ENCODE measurements around the gene RNF175.
"Not testable (repeated sequence)": the region's sequence is repeated elsewhere in the genome, so short reads cannot be mapped to it uniquely, and the experiment has no call there.

The RNF175 gene

GRCh38 chr4:153684971-153685371 is 74.9 kb downstream of the RNF175 start:
- H3K9ac ChIP-seq (ENCODE audit: low read length): peak overlapping the region; percentile 62
- peaks cover 19% of the 10 kb centered on the region for H3K27me3 ChIP-seq (ENCODE audit: control insufficient read depth, insufficient read depth, low read length)
- H3K9me3 ChIP-seq (ENCODE audit: control insufficient read depth, low read length): no peaks in the 10 kb centered on the region
- no peaks in the 10 kb centered on the region for H3K4me1 ChIP-seq (ENCODE audit: control insufficient read depth, insufficient read depth, low read length)
- H3K4me3 ChIP-seq (ENCODE audit: low read length): peak overlapping the region; percentile 74
- H3K36me3 ChIP-seq (ENCODE audit: control insufficient read depth, insufficient read depth, low read length): no peaks in the 10 kb centered on the region

- Histone ChIP-seq H3K27me3 (ENCODE audit: control insufficient read depth, insufficient read depth, low read length) (peaks cover 19% of the 10 kb centered on the region), H3K9me3 (ENCODE audit: control insufficient read depth, low read length) (no peaks in the 10 kb centered on the region), H3K9ac (ENCODE audit: low read length) (peak within 1 kb of the TSS; percentile 62), H3K4me1 (ENCODE audit: control insufficient read depth, insufficient read depth, low read length) (no peaks in the 10 kb centered on the region), H3K36me3 (ENCODE audit: control insufficient read depth, insufficient read depth, low read length) (no peaks in the 10 kb centered on the region), H3K4me3 (ENCODE audit: low read length) (peak within 1 kb of the TSS; percentile 74)
These were observed 75.4 kb downstream of the RNF175 start, which contains the start of gene TLR2 for GRCh38 chr4:153684182-153684970. Gene TLR2, plus strand, starts transcription at chr4:153684280. Its CDS starts 18,628 bp downstream, at chr4:153702908.

- Histone ChIP-seq H3K36me3 (ENCODE audit: control insufficient read depth, insufficient read depth, low read length) (no peaks in the 10 kb centered on the region), H3K27me3 (ENCODE audit: control insufficient read depth, insufficient read depth, low read length) (peaks cover 19% of the 10 kb centered on the region), H3K9me3 (ENCODE audit: control insufficient read depth, low read length) (no peaks in the 10 kb centered on the region), H3K4me3 (ENCODE audit: low read length) (no peak overlapping the region), H3K4me1 (ENCODE audit: control insufficient read depth, insufficient read depth, low read length) (no peaks in the 10 kb centered on the region), H3K9ac (ENCODE audit: low read length) (peak overlapping the region; percentile 62)
These were observed 76.1 kb downstream of the RNF175 start for GRCh38 chr4:153683763-153684181.

- Histone ChIP-seq H3K9ac (ENCODE audit: low read length) (no peak overlapping the region), H3K27me3 (ENCODE audit: control insufficient read depth, insufficient read depth, low read length) (peaks cover 10% of the 10 kb centered on the region), H3K36me3 (ENCODE audit: control insufficient read depth, insufficient read depth, low read length) (no peaks in the 10 kb centered on the region), H3K9me3 (ENCODE audit: control insufficient read depth, low read length) (no peaks in the 10 kb centered on the region), H3K4me1 (ENCODE audit: control insufficient read depth, insufficient read depth, low read length) (no peaks in the 10 kb centered on the region), H3K4me3 (ENCODE audit: low read length) (no peak overlapping the region)
These were observed 80.3 kb downstream of the RNF175 start for GRCh38 chr4:153679486-153679885.

- Histone ChIP-seq H3K9me3 (ENCODE audit: control insufficient read depth, low read length) (no peaks in the 10 kb centered on the region), H3K4me1 (ENCODE audit: control insufficient read depth, insufficient read depth, low read length) (no peaks in the 10 kb centered on the region), H3K9ac (ENCODE audit: low read length) (no peak overlapping the region), H3K4me3 (ENCODE audit: low read length) (no peak overlapping the region), H3K27me3 (ENCODE audit: control insufficient read depth, insufficient read depth, low read length) (no peaks in the 10 kb centered on the region), H3K36me3 (ENCODE audit: control insufficient read depth, insufficient read depth, low read length) (no peaks in the 10 kb centered on the region)
These were observed 82.8 kb downstream of the RNF175 start for GRCh38 chr4:153676984-153677383.

- no peaks in the 10 kb centered on the region for H3K9me3 ChIP-seq (ENCODE audit: control insufficient read depth, low read length)
- no peak overlapping the region for H3K9ac ChIP-seq (ENCODE audit: low read length)
- H3K27me3 ChIP-seq (ENCODE audit: control insufficient read depth, insufficient read depth, low read length): no peaks in the 10 kb centered on the region
- H3K36me3 ChIP-seq (ENCODE audit: control insufficient read depth, insufficient read depth, low read length): no peaks in the 10 kb centered on the region
- H3K4me3 ChIP-seq (ENCODE audit: low read length): no peak overlapping the region
- no peaks in the 10 kb centered on the region for H3K4me1 ChIP-seq (ENCODE audit: control insufficient read depth, insufficient read depth, low read length)
These were observed 83.3 kb downstream of the RNF175 start for GRCh38 chr4:153676486-153676885.

- Histone ChIP-seq H3K9me3 (ENCODE audit: control insufficient read depth, low read length) (no peaks in the 10 kb centered on the region), H3K4me3 (ENCODE audit: low read length) (no peak overlapping the region), H3K9ac (ENCODE audit: low read length) (no peak overlapping the region), H3K4me1 (ENCODE audit: control insufficient read depth, insufficient read depth, low read length) (no peaks in the 10 kb centered on the region), H3K27me3 (ENCODE audit: control insufficient read depth, insufficient read depth, low read length) (no peaks in the 10 kb centered on the region), H3K36me3 (ENCODE audit: control insufficient read depth, insufficient read depth, low read length) (no peaks in the 10 kb centered on the region)
These were observed 90.0 kb downstream of the RNF175 start for GRCh38 chr4:153669838-153670237.

GRCh38 chr4:153668647-153669046 is 91.2 kb downstream of the RNF175 start:
- Histone ChIP-seq H3K9me3 (ENCODE audit: control insufficient read depth, low read length) (no peaks in the 10 kb centered on the region), H3K4me1 (ENCODE audit: control insufficient read depth, insufficient read depth, low read length) (no peaks in the 10 kb centered on the region), H3K9ac (ENCODE audit: low read length) (no peak overlapping the region), H3K4me3 (ENCODE audit: low read length) (no peak overlapping the region), H3K36me3 (ENCODE audit: control insufficient read depth, insufficient read depth, low read length) (no peaks in the 10 kb centered on the region), H3K27me3 (ENCODE audit: control insufficient read depth, insufficient read depth, low read length) (no peaks in the 10 kb centered on the region)

GRCh38 chr4:153666505-153666904 is 93.3 kb downstream of the RNF175 start:
- H3K9ac ChIP-seq (ENCODE audit: low read length); H3K27me3 ChIP-seq (ENCODE audit: control insufficient read depth, insufficient read depth, low read length); H3K9me3 ChIP-seq (ENCODE audit: control insufficient read depth, low read length); H3K4me1 ChIP-seq (ENCODE audit: control insufficient read depth, insufficient read depth, low read length); H3K36me3 ChIP-seq (ENCODE audit: control insufficient read depth, insufficient read depth, low read length); H3K4me3 ChIP-seq (ENCODE audit: low read length): not testable (repeated sequence)

- Histone ChIP-seq H3K4me1 (ENCODE audit: control insufficient read depth, insufficient read depth, low read length) (no peaks in the 10 kb centered on the region), H3K9me3 (ENCODE audit: control insufficient read depth, low read length) (no peaks in the 10 kb centered on the region), H3K4me3 (ENCODE audit: low read length) (no peak overlapping the region), H3K9ac (ENCODE audit: low read length) (no peak overlapping the region), H3K27me3 (ENCODE audit: control insufficient read depth, insufficient read depth, low read length) (no peaks in the 10 kb centered on the region), H3K36me3 (ENCODE audit: control insufficient read depth, insufficient read depth, low read length) (no peaks in the 10 kb centered on the region)
These were observed 96.2 kb downstream of the RNF175 start for GRCh38 chr4:153663667-153664066.

- no peak overlapping the region for H3K9ac ChIP-seq (ENCODE audit: low read length)
- no peaks in the 10 kb centered on the region for H3K36me3 ChIP-seq (ENCODE audit: control insufficient read depth, insufficient read depth, low read length)
- H3K4me3 ChIP-seq (ENCODE audit: low read length): no peak overlapping the region
- no peaks in the 10 kb centered on the region for H3K27me3 ChIP-seq (ENCODE audit: control insufficient read depth, insufficient read depth, low read length)
- no peaks in the 10 kb centered on the region for H3K9me3 ChIP-seq (ENCODE audit: control insufficient read depth, low read length)
- no peaks in the 10 kb centered on the region for H3K4me1 ChIP-seq (ENCODE audit: control insufficient read depth, insufficient read depth, low read length)
These were observed 97.9 kb downstream of the RNF175 start for GRCh38 chr4:153661908-153662307.

- H3K4me3 ChIP-seq (ENCODE audit: low read length): no peak overlapping the region
- no peaks in the 10 kb centered on the region for H3K27me3 ChIP-seq (ENCODE audit: control insufficient read depth, insufficient read depth, low read length)
- H3K36me3 ChIP-seq (ENCODE audit: control insufficient read depth, insufficient read depth, low read length): no peaks in the 10 kb centered on the region
- H3K4me1 ChIP-seq (ENCODE audit: control insufficient read depth, insufficient read depth, low read length): no peaks in the 10 kb centered on the region
- H3K9ac ChIP-seq (ENCODE audit: low read length): no peak overlapping the region
- H3K9me3 ChIP-seq (ENCODE audit: control insufficient read depth, low read length): no peaks in the 10 kb centered on the region
These were observed 98.5 kb downstream of the RNF175 start for GRCh38 chr4:153661215-153661822.

Measured in mucosa of stomach (tissue), 1 donor.